Liver (tissue), 9 donors: Measurements from ENCODE around the gene CSTPP1. TPM values are rescaled to one million over a fixed set of nuclear protein-coding genes. Genes with fewer than 3 reads are reported as not detected.
"Not testable (repeated sequence)": the region's sequence is repeated elsewhere in the genome, so short reads cannot be mapped to it uniquely, and the experiment has no call there.

Experiments
- DNase-seq: peaks from one replicate; pipeline ENCODE4 v3.0.0-alpha.2; 2017; ENCODE audit warnings: low spot score
- H3K27ac ChIP-seq, 2 donors: one replicate each; pipeline ENCODE4 v1.7.0; 2013; ENCODE audit warnings: inconsistent platforms in 2 of 2, low read length in 2 of 2, control low read depth in 1 of 2, low read depth in 1 of 2, mild to moderate bottlenecking in 1 of 2
- H3K27me3 ChIP-seq, 4 donors: one replicate each; pipeline versions ENCODE4 v1.6.1 to v1.7.0; 2013; ENCODE audit warnings: low read length in 3 of 4, inconsistent platforms in 1 of 4, mild to moderate bottlenecking in 1 of 4, moderate library complexity in 1 of 4; ENCODE audit not compliant: control insufficient read depth in 4 of 4, insufficient read depth in 4 of 4
- H3K36me3 ChIP-seq, 4 donors: one replicate each; pipeline versions ENCODE4 v1.6.1 to v1.7.0; 2013; ENCODE audit warnings: low read length in 3 of 4, mild to moderate bottlenecking in 3 of 4, low read depth in 1 of 4, moderate library complexity in 1 of 4; ENCODE audit not compliant: control insufficient read depth in 4 of 4, insufficient read depth in 3 of 4
- H3K4me1 ChIP-seq, 4 donors: one replicate each; pipeline versions ENCODE4 v1.6.1 to v1.7.0; 2013; ENCODE audit warnings: low read length in 3 of 4, mild to moderate bottlenecking in 3 of 4, moderate library complexity in 1 of 4; ENCODE audit not compliant: control insufficient read depth in 4 of 4, insufficient read depth in 4 of 4
- H3K4me3 ChIP-seq, 3 donors: one replicate each; pipeline versions ENCODE4 v1.6.1 to v1.7.0; 2013; ENCODE audit warnings: low read length in 3 of 3, control low read depth in 1 of 3, low read depth in 1 of 3, mild to moderate bottlenecking in 1 of 3
- H3K9ac ChIP-seq, 2 donors: one replicate each; pipeline ENCODE4 v1.7.0; 2013; ENCODE audit warnings: low read length in 2 of 2, mild to moderate bottlenecking in 2 of 2, moderate library complexity in 2 of 2, control low read depth in 1 of 2, low read depth in 1 of 2
- H3K9me3 ChIP-seq, 4 donors: one replicate each; pipeline versions ENCODE4 v1.6.1 to v1.7.0; 2013; ENCODE audit warnings: low read length in 3 of 4; ENCODE audit not compliant: control insufficient read depth in 4 of 4
- FOXA1 ChIP-seq: IDR thresholded peaks from 2 replicates; pipeline ENCODE4 v1.6.1; 2016; ENCODE audit warnings: antibody characterized with exemption
- FOXA2 ChIP-seq: IDR thresholded peaks from 2 replicates; pipeline ENCODE4 v1.6.1; 2016; ENCODE audit warnings: antibody characterized with exemption
- GABPA ChIP-seq, 2 donors: IDR thresholded peaks in 1 of 2; conservative IDR thresholded peaks in 1 of 2; 2 replicates each; pipeline ENCODE4 v1.6.1; 2016; ENCODE audit warnings: antibody characterized with exemption in 2 of 2, mild to moderate bottlenecking in 1 of 2, moderate library complexity in 1 of 2
- HNF4A ChIP-seq, 2 donors: conservative IDR thresholded peaks; 2 replicates each; pipeline ENCODE4 v1.6.1; 2016; ENCODE audit warnings: antibody characterized with exemption in 2 of 2, mild to moderate bottlenecking in 2 of 2
- HNF4G ChIP-seq: IDR thresholded peaks from 2 replicates; pipeline ENCODE4 v1.6.1; 2016; ENCODE audit warnings: antibody characterized with exemption
- JUND ChIP-seq, 2 donors: IDR thresholded peaks; 2 replicates each; pipeline ENCODE4 v1.6.1; 2016; ENCODE audit warnings: antibody characterized with exemption in 2 of 2
- NR2F2 ChIP-seq: IDR thresholded peaks from 2 replicates; pipeline ENCODE4 v1.6.1; 2016; ENCODE audit warnings: antibody characterized with exemption
- RAD21 ChIP-seq, 2 donors: IDR thresholded peaks; 2 replicates each; pipeline ENCODE4 v1.6.1; 2016; ENCODE audit warnings: antibody characterized with exemption in 2 of 2, mild to moderate bottlenecking in 2 of 2
- REST ChIP-seq: IDR thresholded peaks from 2 replicates; pipeline ENCODE4 v1.6.1; 2016; ENCODE audit warnings: antibody characterized with exemption, mild to moderate bottlenecking
- RXRA ChIP-seq, 2 donors: IDR thresholded peaks; 2 replicates each; pipeline ENCODE4 v1.6.1; 2017 to 2018; ENCODE audit warnings: antibody characterized with exemption in 2 of 2, mild to moderate bottlenecking in 1 of 2
- SP1 ChIP-seq: IDR thresholded peaks from 2 replicates; pipeline ENCODE4 v1.6.1; 2018; ENCODE audit warnings: antibody characterized with exemption, mild to moderate bottlenecking
- YY1 ChIP-seq: IDR thresholded peaks from 2 replicates; pipeline ENCODE4 v1.6.1; 2016; ENCODE audit warnings: antibody characterized with exemption, mild to moderate bottlenecking
- WGBS: extraction: QIAGEN DNeasy Blood & Tissue Kit; methylation state at CpG from one replicate; pipeline ENCODE4 v1.1.7; 2013; 5-methylcytosine and 5-hydroxymethylcytosine counted together
- polyA plus RNA-seq, 2 donors: library from polyadenylated mRNA; stranded (reverse) in 1 of 2; unstranded in 1 of 2; fragments of 200-250 nt in 1 of 2; fragments of >200 nt in 1 of 2; fragmentation: Nextera tagmentation in 1 of 2; extraction: Ambion mirVana in 1 of 2; gene quantifications; one replicate each; pipeline versions ENCODE4 v1.2.1 to v1.2.3, GENCODE V29; 2013 to 2015
- total RNA-seq, 2 donors: library from RNA; depleted of rRNA; stranded (reverse); fragments of >200 nt; gene quantifications; one replicate each; pipeline ENCODE4 v1.2.3, GENCODE V29; 2014
- donor health status: healthy.
- donor health status: healthy.
- donor health status: healthy.
- donor health status: healthy.
- donor health status: healthy.

CSTPP1 gene
- total and polyA plus RNA-seq, 4 donors, result 5.4 to 6.6 (median 5.7) TPM

- Histone ChIP-seq H3K36me3 (no peaks in the 10 kb centered on the region), H3K9me3 (no peaks in the 10 kb centered on the region), H3K4me1 (no peaks in the 10 kb centered on the region), H3K27ac (no peak overlapping the region), H3K4me3 (no peak overlapping the region), H3K27me3 (no peaks in the 10 kb centered on the region), H3K9ac (no peak overlapping the region)
- DNase-seq, result no peak
- TF ChIP-seq REST (no peak), NR2F2 (no peak), JUND (IDR thresholded peaks at IDR 0.05) (no peak), HNF4G (no peak)
- WGBS, result 91% methylated on average over 8 of the region's 8 CpGs
Observed at GRCh38 chr11:47111318-47111804, 174.8 kb downstream of the CSTPP1 start.

GRCh38 chr11:47112941-47113340 lies 176.4 kb downstream of the CSTPP1 start:
- not testable (repeated sequence) for H3K9me3 ChIP-seq, H3K27ac ChIP-seq, H3K4me3 ChIP-seq, H3K36me3 ChIP-seq, H3K4me1 ChIP-seq, H3K27me3 ChIP-seq, H3K9ac ChIP-seq, DNase-seq
- 97% methylated on average over 4 of the region's 4 CpGs for WGBS

GRCh38 chr11:47118958-47119688 lies 182.6 kb downstream of the CSTPP1 start:
- H3K4me3 ChIP-seq, result peak overlapping the region in 1 of 3 donors; percentile 42
- H3K4me1 ChIP-seq, result peaks cover 0 to 14% (median 3%) of the 10 kb centered on the region in 4 donors
- not testable (repeated sequence) for H3K9me3 ChIP-seq, H3K36me3 ChIP-seq, H3K27me3 ChIP-seq, H3K9ac ChIP-seq
- H3K27ac ChIP-seq, result peak overlapping the region; percentile 12 to 42
- peak; percentile 64 for DNase-seq
- peak in 1 of 2 donors; percentile 24 for TF ChIP-seq GABPA (IDR thresholded peaks at IDR 0.05 in 1 of 2, conservative IDR thresholded peaks at IDR 0.05 in 1 of 2)
- TF ChIP-seq RAD21 (IDR thresholded peaks at IDR 0.05), result peak; percentile 54 to 61
- peak; percentile 75 for TF ChIP-seq FOXA2
- TF ChIP-seq REST, result peak; percentile 30
- peak; percentile 60 for TF ChIP-seq FOXA1
- TF ChIP-seq YY1, result peak; percentile 59
- peak; percentile 72 to 77 for TF ChIP-seq HNF4A (conservative IDR thresholded peaks at IDR 0.05)
- TF ChIP-seq JUND (IDR thresholded peaks at IDR 0.05), result peak; percentile 44 to 78
- TF ChIP-seq RXRA (IDR thresholded peaks at IDR 0.05), result peak; percentile 70 to 79
- peak; percentile 70 for TF ChIP-seq SP1
- 33% methylated on average over 20 of the region's 20 CpGs for WGBS
